ENCODE results near the gene BAIAP2. TPM values are rescaled to one million over a fixed set of nuclear protein-coding genes. Genes with fewer than 3 reads are reported as not detected.
"Not testable (repeated sequence)": the region's sequence is repeated elsewhere in the genome, so short reads cannot be mapped to it uniquely, and the experiment has no call there.

The BAIAP2 gene
- total and polyA plus RNA-seq, 8 donors, result 21.1 to 263 (median 56.3) TPM

DNA sequence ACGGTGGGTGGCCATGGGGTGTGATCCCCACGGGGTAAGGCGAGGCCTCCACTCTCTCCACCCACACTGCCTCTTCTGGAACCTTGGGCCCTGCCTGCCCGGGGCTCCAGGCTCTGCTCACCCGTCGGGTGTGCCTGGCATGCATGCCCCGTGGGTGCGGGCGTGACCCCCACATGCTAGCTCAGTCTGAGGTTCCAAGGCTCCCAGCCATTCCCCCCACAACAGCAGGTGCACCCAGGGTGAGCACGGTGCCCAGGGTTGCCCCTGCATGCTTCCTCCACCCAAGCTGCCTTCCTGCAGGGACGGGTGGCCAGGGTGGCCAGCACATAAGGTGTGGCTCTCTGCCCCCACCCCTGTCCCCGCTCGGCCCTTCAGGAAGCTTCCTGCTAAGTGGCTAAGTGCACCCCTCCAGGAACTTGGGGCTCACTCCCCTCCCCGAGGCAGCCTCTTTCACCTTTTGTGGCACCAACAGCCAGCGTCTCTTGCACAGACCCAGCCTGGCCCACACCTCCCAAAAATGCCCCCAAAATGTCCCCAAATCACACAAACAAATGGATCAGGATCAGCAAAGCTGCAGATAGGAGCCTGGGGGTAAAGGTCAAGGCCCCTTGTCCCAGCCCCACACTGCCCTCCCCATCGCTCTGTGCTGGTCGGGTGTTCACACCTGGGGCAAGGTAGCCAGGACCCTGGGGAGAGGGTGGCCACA lies 108.9 kb downstream of the BAIAP2 start:
- H3K9me3 ChIP-seq, result no peaks in the 10 kb centered on the region
- no peak overlapping the region for H3K27ac ChIP-seq
- H3K4me1 ChIP-seq, result peaks cover 11 to 18% (median 11%) of the 10 kb centered on the region in 4 donors
- intact Hi-C loops (cut with DNase I; ENCODE audit: low total_unique reads), result loop anchor here (10.0 kb wide), 1 partner anchor 91 kb away; the partner anchor contains the start of genes NDUFAF8 and TEPSIN
- no peak overlapping the region for H3K4me3 ChIP-seq
- TF ChIP-seq POLR2A (IDR thresholded peaks at IDR 0.05), result no peak
- TF ChIP-seq POLR2AphosphoS5 (IDR thresholded peaks at IDR 0.05), result no peak
- TF ChIP-seq EP300 (IDR thresholded peaks at IDR 0.05), result no peak
- TF ChIP-seq, protein P1, sequence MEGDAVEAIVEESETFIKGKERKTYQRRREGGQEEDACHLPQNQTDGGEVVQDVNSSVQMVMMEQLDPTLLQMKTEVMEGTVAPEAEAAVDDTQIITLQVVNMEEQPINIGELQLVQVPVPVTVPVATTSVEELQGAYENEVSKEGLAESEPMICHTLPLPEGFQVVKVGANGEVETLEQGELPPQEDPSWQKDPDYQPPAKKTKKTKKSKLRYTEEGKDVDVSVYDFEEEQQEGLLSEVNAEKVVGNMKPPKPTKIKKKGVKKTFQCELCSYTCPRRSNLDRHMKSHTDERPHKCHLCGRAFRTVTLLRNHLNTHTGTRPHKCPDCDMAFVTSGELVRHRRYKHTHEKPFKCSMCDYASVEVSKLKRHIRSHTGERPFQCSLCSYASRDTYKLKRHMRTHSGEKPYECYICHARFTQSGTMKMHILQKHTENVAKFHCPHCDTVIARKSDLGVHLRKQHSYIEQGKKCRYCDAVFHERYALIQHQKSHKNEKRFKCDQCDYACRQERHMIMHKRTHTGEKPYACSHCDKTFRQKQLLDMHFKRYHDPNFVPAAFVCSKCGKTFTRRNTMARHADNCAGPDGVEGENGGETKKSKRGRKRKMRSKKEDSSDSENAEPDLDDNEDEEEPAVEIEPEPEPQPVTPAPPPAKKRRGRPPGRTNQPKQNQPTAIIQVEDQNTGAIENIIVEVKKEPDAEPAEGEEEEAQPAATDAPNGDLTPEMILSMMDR (IDR thresholded peaks at IDR 0.05), result no peak
- H3K36me3 ChIP-seq, result no peaks in the 10 kb centered on the region
- no peak for DNase-seq
- WGBS, 5 donors, result 74 to 82% (median 78%) methylated on average over 11 to 17 of the region's 17 CpGs
- no peaks in the 10 kb centered on the region for H3K27me3 ChIP-seq

DNA sequence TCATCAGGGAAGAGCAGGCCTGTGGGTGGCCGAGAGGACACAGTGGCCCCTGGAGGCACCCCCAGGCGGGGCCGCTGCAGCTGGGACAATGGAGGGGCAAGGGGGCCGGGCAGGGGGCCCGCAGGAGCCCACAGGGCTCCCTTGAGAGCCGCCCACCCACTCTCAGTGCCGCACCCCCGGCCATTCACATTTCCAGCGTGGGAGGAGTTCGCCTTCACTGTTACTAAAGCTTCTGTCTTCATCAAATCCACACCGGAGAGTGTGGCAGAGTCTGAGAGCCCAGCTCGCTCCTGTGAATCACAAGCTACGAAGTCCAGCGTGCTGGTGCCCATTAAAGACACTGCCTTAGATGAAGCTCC lies 109.5 kb downstream of the BAIAP2 start:
- 79 to 90% (median 88%) methylated on average over 12 to 14 of the region's 14 CpGs for WGBS, 5 donors
- no peak overlapping the region for H3K27ac ChIP-seq

DNA sequence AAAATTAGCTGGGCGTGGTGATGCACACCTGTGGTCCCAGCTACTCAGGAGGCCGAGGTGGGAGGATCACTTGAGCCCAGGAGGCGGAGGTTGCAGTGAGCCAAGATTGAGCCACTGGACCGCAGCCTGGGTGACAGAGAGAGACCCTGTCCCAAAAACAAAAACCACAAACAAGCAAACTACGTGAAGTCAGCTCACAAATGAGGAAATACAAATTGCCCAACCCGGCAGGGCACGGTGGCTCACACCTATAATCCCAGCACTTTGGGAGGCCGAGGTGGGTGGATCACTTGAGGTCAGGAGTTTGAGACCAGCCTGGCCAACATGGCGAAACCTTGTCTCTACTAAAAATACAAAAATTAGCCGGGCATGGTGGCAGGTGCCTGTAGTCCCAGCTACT lies 111.3 kb downstream of the BAIAP2 start:
- WGBS, 5 donors, result 76 to 86% (median 80%) methylated on average over 10 of the region's 10 CpGs
- not testable (repeated sequence) for DNase-seq, H3K36me3 ChIP-seq, H3K27ac ChIP-seq, H3K27me3 ChIP-seq, H3K9me3 ChIP-seq, H3K4me3 ChIP-seq
- intact Hi-C loops (cut with DNase I; ENCODE audit: low total_unique reads), result loop anchor here (10.0 kb wide), 1 partner anchor 89 kb away; the partner anchor contains the start of genes NDUFAF8 and TEPSIN
- H3K4me1 ChIP-seq, result peaks cover 11 to 18% (median 11%) of the 10 kb centered on the region in 4 donors

More for the DNA sequence above, 109.5 kb downstream of the BAIAP2 start:
- Histone ChIP-seq H3K4me1 (peaks cover 11 to 18% (median 11%) of the 10 kb centered on the region in 4 donors), H3K9me3 (no peaks in the 10 kb centered on the region), H3K4me3 (no peak overlapping the region), H3K36me3 (no peaks in the 10 kb centered on the region), H3K27me3 (no peaks in the 10 kb centered on the region)
- intact Hi-C loops (cut with DNase I; ENCODE audit: low total_unique reads), result loop anchor here (10.0 kb wide), 1 partner anchor 90 kb away; the partner anchor contains the start of genes NDUFAF8 and TEPSIN
- no peak for DNase-seq
- TF ChIP-seq, protein P1 (IDR thresholded peaks at IDR 0.05), result no peak
- TF ChIP-seq POLR2AphosphoS5 (IDR thresholded peaks at IDR 0.05), result no peak
- no peak for TF ChIP-seq EP300 (IDR thresholded peaks at IDR 0.05)
- TF ChIP-seq POLR2A (IDR thresholded peaks at IDR 0.05), result no peak

DNA sequence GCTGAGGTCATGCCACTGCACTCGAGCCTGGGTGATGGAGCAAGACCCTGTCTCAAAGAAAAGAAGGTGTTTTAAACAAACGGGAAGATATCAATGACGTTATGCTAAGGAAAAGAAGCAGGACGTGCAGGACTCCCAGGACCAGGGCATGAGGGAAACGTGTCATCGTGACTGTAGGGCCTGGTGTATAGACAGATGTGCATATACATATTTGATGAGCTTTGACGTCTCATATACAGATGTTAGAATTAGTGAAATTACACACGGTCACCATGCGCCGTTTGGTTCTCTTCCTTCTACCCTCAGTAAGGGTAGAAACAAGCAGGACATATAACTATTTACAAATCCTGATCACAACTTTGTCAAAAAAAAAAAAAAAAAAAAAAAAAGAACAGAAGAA lies 112.8 kb downstream of the BAIAP2 start:
- no peak for DNase-seq
- Histone ChIP-seq H3K27ac (no peak overlapping the region), H3K27me3 (peaks cover 0 to 3% (median 0%) of the 10 kb centered on the region in 3 donors), H3K4me3 (no peak overlapping the region), H3K4me1 (peaks cover 5 to 12% (median 8%) of the 10 kb centered on the region in 4 donors), H3K36me3 (no peaks in the 10 kb centered on the region), H3K9me3 (no peaks in the 10 kb centered on the region)
- 73 to 81% (median 80%) methylated on average over 10 of the region's 10 CpGs for WGBS, 5 donors
- TF ChIP-seq, protein P1 (IDR thresholded peaks at IDR 0.05), result no peak
- TF ChIP-seq EP300 (IDR thresholded peaks at IDR 0.05) (no peak), POLR2AphosphoS5 (IDR thresholded peaks at IDR 0.05) (no peak), POLR2A (IDR thresholded peaks at IDR 0.05) (no peak)
- intact Hi-C loops (cut with DNase I; ENCODE audit: low total_unique reads), result loop anchor here (10.0 kb wide), 1 partner anchor 87 kb away; the partner anchor contains the start of genes NDUFAF8 and TEPSIN

DNA sequence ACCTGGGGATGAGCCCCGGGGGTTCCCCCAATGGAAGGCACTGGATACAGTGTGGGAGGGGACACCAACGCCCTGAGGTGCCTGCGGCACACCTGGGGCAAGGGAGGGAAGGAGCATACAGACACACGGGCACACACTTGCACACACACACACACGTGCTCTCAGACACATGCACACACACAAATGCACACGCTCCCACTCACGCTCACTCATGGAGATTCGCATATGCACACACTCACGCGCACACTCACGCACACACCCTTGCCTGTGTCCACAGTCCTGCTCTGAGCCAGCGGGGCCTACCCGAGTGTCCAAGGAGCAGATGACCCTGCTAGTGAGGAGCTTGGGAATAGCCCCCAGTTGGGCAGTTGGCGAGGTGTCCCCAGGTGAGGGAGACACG lies 113.6 kb downstream of the BAIAP2 start:
- Histone ChIP-seq H3K36me3 (no peaks in the 10 kb centered on the region), H3K9me3 (no peaks in the 10 kb centered on the region), H3K4me1 (peaks cover 0 to 6% (median under 1%) of the 10 kb centered on the region in 4 donors), H3K4me3 (no peak overlapping the region), H3K27ac (no peak overlapping the region), H3K27me3 (peaks cover 0 to 3% (median 0%) of the 10 kb centered on the region in 3 donors)
- WGBS, 5 donors, result 84 to 90% (median 87%) methylated on average over 12 to 15 of the region's 15 CpGs
- DNase-seq, result no peak
- intact Hi-C loops (cut with DNase I; ENCODE audit: low total_unique reads), result loop anchor here (10.0 kb wide), 1 partner anchor 86 kb away; the partner anchor contains the start of genes NDUFAF8 and TEPSIN
- TF ChIP-seq POLR2AphosphoS5 (IDR thresholded peaks at IDR 0.05) (no peak), EP300 (IDR thresholded peaks at IDR 0.05) (no peak), POLR2A (IDR thresholded peaks at IDR 0.05) (no peak)
- TF ChIP-seq, protein P1 (IDR thresholded peaks at IDR 0.05), result no peak
